Uterus (tissue), 4 donors: ENCODE data around the gene TNS1. TPM values are rescaled to one million over a fixed set of nuclear protein-coding genes. Genes with fewer than 3 reads are reported as not detected.

ENCODE experiments used
- DNase-seq, 2 donors: peaks; one replicate each; pipeline ENCODE4 v3.0.0-alpha.2; 2019 to 2020
- H3K27ac ChIP-seq, 2 donors: fragments of 200-600 bp; sonication (generic); 1 replicate in 1 of 2; 2 replicates in 1 of 2; pipeline ENCODE4 v1.5.1; 2016 to 2018
- H3K27me3 ChIP-seq, 2 donors: fragments of 200-600 bp; sonication (generic); one replicate each; pipeline ENCODE4 v1.5.1; 2018 to 2019; ENCODE audit warnings: control low read depth in 1 of 2
- H3K36me3 ChIP-seq, 2 donors: fragments of 200-600 bp; sonication (generic); one replicate each; pipeline ENCODE4 v1.5.1; 2019; ENCODE audit warnings: control low read depth in 1 of 2
- H3K4me1 ChIP-seq, 2 donors: fragments of 200-600 bp; sonication (generic); one replicate each; pipeline ENCODE4 v1.5.1; 2018 to 2019; ENCODE audit warnings: control low read depth in 1 of 2
- H3K4me3 ChIP-seq, 2 donors: fragments of 200-600 bp; sonication (generic); 1 replicate in 1 of 2; 2 replicates in 1 of 2; pipeline ENCODE4 v1.5.1; 2018 to 2019; ENCODE audit warnings: mild to moderate bottlenecking in 1 of 2
- H3K9me3 ChIP-seq, 2 donors: fragments of 200-600 bp; sonication (generic); one replicate each; pipeline ENCODE4 v1.5.1; 2019; ENCODE audit warnings: control low read depth in 1 of 2
- POLR2A ChIP-seq, 2 donors: fragments of 450-650 bp; IDR thresholded peaks; one replicate each; pipeline ENCODE4 v1.6.1; 2016; ENCODE audit warnings: antibody characterized with exemption in 2 of 2, mild to moderate bottlenecking in 1 of 2, moderate library complexity in 1 of 2
- intact Hi-C: fragments of 100-400 bp; cut with DNase I; formaldehyde crosslinking; loops from one replicate; pipeline ENCODE4 v1.15.1; 2023; ENCODE audit warnings: low total_unique reads
- total RNA-seq, 4 donors: library from RNA; depleted of rRNA in 3 of 4; stranded (reverse); fragments of >200 nt in 3 of 4; gene quantifications; one replicate each; pipeline versions ENCODE4 v1.1.0 to v1.2.4, GENCODE V29; 2014 to 2023
- TF ChIP-seq, protein P1 (sequence below), 4 experiments: fragments of 200-600 bp in 2 of 4; fragments of 450-650 bp in 2 of 4; sonication (generic) in 2 of 4; IDR thresholded peaks; one replicate each; pipeline ENCODE4 v1.5.1; 2016 to 2019; ENCODE audit warnings: antibody characterized with exemption in 4 of 4, mild to moderate bottlenecking in 2 of 4, moderate library complexity in 1 of 4
- donor health status: DM: yes; HTN: yes; CAD: no.

TNS1 gene
- total RNA-seq, 4 donors from 2014 or later: 144 to 1,338 (median 313) TPM

DNA sequence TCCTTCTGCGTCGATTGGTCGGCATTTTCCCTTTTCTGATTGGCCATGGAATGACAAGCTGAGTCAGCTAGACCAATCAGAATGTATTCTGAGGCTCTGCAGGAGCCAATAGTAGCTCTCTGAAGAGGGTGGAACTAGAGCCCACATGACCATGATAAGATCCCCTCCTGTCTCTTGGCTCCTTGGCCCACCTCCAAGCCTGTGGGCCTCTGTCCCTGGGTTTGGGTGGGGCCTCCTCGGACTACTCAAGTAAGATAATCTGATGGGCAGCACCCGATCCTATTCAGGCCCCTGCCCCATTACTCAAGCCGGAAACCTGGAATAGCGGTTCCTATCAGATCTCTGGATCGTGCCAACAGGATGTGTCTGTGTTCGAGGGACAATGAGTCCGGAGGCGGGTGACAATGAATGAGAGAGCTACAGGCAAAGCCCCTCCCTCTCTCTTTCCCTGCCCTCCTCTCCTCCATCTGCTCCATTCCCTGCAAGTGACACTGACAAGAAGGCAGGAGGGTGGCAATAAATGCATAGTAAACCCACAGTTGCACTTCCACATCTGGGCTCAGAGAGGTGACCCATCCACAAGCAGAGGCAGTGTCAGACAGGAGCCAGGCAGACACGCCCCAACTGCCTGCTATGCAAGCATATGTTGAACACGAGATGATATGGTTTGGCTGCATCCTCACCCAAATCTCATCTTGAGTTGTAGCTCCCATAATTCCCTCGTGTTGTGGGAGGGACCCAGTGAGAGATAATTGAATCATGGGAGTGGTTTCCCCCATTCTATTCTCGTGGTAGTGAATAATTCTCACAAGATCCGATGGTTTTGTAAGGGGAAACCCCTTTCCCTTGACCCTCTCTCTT is 114.7 kb downstream of the TNS1 start:
- intact Hi-C loops: loop anchor here (5.0 kb wide), 2 partner anchors 99 to 101 kb away; no protein-coding TSS in a partner anchor
- no peaks in the 10 kb centered on the region for H3K36me3 ChIP-seq
- H3K4me1 ChIP-seq: no peaks in the 10 kb centered on the region
- H3K27me3 ChIP-seq: no peaks in the 10 kb centered on the region
- H3K9me3 ChIP-seq: no peaks in the 10 kb centered on the region
- peak overlapping the region; percentile 54 to 56 for H3K27ac ChIP-seq
- DNase-seq: peak in 1 of 2 donors; percentile 75
- H3K4me3 ChIP-seq: no peak overlapping the region
- TF ChIP-seq, protein P1, sequence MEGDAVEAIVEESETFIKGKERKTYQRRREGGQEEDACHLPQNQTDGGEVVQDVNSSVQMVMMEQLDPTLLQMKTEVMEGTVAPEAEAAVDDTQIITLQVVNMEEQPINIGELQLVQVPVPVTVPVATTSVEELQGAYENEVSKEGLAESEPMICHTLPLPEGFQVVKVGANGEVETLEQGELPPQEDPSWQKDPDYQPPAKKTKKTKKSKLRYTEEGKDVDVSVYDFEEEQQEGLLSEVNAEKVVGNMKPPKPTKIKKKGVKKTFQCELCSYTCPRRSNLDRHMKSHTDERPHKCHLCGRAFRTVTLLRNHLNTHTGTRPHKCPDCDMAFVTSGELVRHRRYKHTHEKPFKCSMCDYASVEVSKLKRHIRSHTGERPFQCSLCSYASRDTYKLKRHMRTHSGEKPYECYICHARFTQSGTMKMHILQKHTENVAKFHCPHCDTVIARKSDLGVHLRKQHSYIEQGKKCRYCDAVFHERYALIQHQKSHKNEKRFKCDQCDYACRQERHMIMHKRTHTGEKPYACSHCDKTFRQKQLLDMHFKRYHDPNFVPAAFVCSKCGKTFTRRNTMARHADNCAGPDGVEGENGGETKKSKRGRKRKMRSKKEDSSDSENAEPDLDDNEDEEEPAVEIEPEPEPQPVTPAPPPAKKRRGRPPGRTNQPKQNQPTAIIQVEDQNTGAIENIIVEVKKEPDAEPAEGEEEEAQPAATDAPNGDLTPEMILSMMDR (IDR thresholded peaks at IDR 0.05): no peak
- TF ChIP-seq POLR2A (IDR thresholded peaks at IDR 0.05): no peak

DNA sequence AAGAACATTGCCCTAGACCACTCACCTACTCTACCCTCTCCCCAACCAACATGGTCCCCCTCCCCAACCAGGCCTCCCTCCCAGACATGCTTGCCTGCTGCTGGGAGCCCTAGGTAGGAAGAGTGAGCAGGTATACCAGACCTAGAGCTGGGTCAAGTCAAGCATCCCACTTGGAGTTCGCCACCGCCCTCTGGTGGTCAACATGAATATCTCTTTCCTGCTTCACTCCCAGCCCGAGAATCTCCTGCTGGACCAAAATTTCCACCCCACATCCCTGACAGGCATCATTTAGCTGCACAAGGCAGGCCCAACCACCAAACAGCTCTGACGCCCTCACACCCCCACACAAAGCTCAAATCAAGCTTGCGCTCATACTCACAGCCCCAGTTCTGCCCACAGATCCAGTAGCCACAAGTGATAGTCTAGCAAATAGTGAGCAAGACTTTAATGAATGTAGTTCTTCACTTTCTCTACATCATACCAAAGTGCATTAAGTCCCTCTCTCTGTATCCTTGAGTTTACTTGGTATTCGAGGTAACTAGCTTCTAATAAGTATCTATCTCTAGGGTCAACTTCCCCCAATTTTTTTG is 116.0 kb downstream of the TNS1 start:
- TF ChIP-seq, protein P1 (IDR thresholded peaks at IDR 0.05): peak; percentile 78 to 89 (median 80)
- TF ChIP-seq POLR2A (IDR thresholded peaks at IDR 0.05): no peak
- Histone ChIP-seq H3K4me1 (no peaks in the 10 kb centered on the region), H3K36me3 (no peaks in the 10 kb centered on the region), H3K9me3 (no peaks in the 10 kb centered on the region), H3K4me3 (no peak overlapping the region), H3K27me3 (no peaks in the 10 kb centered on the region), H3K27ac (peak overlapping the region; percentile 44 to 56)
- DNase-seq: peak; percentile 77 to 82
- intact Hi-C loops: loop anchor here (5.0 kb wide), 2 partner anchors 100 kb away; no protein-coding TSS in a partner anchor

DNA sequence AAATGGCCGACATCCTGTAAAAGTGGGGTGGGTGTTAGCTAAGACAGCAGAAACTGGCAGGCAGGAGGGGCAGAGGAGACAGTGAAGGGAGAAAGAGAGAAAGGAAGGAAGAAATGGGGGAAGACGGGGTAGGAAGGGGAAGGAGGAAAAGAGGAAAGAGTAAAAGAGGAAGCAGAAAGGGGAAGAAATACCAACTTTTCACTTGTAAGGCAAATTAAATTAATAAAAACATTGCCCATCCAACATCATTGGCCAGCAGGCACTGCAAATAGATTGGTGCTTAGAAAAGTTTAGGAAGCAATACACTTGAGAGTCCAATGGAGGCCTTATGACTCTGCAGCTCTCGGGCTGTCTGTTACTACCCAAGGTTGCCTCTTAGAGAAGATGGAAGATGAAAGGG is 116.7 kb downstream of the TNS1 start:
- DNase-seq: no peak
- Histone ChIP-seq H3K9me3 (no peaks in the 10 kb centered on the region), H3K27me3 (no peaks in the 10 kb centered on the region), H3K36me3 (no peaks in the 10 kb centered on the region), H3K4me1 (no peaks in the 10 kb centered on the region), H3K27ac (peak overlapping the region; percentile 16 to 44), H3K4me3 (no peak overlapping the region)
- TF ChIP-seq, protein P1 (IDR thresholded peaks at IDR 0.05): no peak
- no peak for TF ChIP-seq POLR2A (IDR thresholded peaks at IDR 0.05)
- intact Hi-C loops: loop anchor here (5.0 kb wide), 2 partner anchors 99 to 101 kb away; no protein-coding TSS in a partner anchor

DNA sequence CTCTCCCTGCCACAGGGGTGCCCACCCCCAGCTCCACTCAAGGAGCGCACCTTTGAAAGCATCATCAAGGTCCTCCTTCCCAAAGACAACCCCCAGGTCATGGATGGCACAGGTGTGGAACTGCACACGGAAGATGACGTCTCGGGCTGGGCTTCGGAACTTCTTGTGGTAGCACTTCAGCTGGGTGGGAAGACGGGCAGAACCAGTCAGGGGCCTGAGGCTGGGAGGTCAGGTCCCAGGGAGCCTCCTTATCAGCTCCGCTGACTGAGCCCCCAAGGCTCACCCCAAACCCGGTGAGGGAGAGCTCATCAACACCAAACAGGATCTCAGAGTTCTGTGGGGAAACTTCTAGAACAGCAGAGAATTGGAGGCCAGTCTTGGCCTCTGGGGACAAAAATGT is 117.8 kb downstream of the TNS1 start:
- intact Hi-C loops: loop anchor here (5.0 kb wide), 2 partner anchors 98 to 102 kb away; no protein-coding TSS in a partner anchor

More for the DNA sequence above, 117.8 kb downstream of the TNS1 start:
- H3K4me1 ChIP-seq: peaks cover 0 to 5% of the 10 kb centered on the region in 2 donors
- H3K36me3 ChIP-seq: no peaks in the 10 kb centered on the region
- no peak for TF ChIP-seq POLR2A (IDR thresholded peaks at IDR 0.05)
- TF ChIP-seq, protein P1 (IDR thresholded peaks at IDR 0.05): no peak
- no peak overlapping the region for H3K4me3 ChIP-seq
- H3K27ac ChIP-seq: peak overlapping the region in 1 of 2 donors; percentile 4
- H3K9me3 ChIP-seq: no peaks in the 10 kb centered on the region
- DNase-seq: no peak
- H3K27me3 ChIP-seq: no peaks in the 10 kb centered on the region
